Panc1 (cell line): ENCODE measurements around the gene PDE9A.

Experiments
- CTCF ChIP-seq: fragments of 450-650 bp; IDR thresholded peaks from 2 replicates; pipeline ENCODE4 v1.5.1; 2017; ENCODE audit warnings: mild to moderate bottlenecking
- POLR2AphosphoS5 ChIP-seq: IDR thresholded peaks from 2 replicates; pipeline ENCODE4 v1.6.1; 2012; ENCODE audit warnings: mild to moderate bottlenecking, low read depth, low read length, moderate library complexity
- REST ChIP-seq, 2 experiments: IDR thresholded peaks; 2 replicates each; pipeline ENCODE4 v1.6.1; 2011 to 2012; ENCODE audit warnings: low read depth in 2 of 2, control low read depth in 1 of 2, low read length in 1 of 2, mild to moderate bottlenecking in 1 of 2, moderate library complexity in 1 of 2; ENCODE audit not compliant: insufficient read depth in 1 of 2
- SIN3A ChIP-seq: IDR thresholded peaks from 2 replicates; pipeline ENCODE4 v1.6.1; 2012; ENCODE audit warnings: low read depth, mild to moderate bottlenecking, low read length, moderate library complexity, borderline replicate concordance; ENCODE audit not compliant: insufficient read depth

DNA sequence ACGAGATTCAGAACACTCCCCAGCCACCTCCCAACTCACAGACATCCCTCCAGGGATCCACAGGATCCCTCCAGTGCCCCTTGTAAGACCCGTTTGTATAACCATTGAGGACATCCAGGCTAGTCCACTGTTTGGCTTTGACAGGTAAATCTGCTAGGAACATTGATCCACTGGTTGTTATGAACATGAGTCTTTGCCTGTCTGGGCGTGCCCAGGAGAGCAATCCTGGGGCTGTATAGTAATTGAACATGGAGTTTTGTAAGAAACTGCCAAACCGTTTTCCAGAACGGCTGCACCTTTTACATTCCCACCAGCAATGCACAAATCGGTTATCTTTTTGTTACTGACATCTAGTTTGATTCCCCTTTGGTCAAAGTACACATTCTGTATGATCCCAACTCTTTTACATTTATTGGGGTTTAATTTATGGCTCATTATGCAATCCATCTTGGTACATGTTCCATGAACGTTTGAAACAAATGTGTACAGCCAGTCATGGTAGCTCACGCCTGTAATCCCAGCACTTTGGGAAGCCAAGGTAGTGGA lies 137.2 kb downstream of the PDE9A start:
- TF ChIP-seq CTCF (no peak), SIN3A (no peak), POLR2AphosphoS5 (no peak), REST (IDR thresholded peaks at IDR 0.05; ENCODE audit: insufficient read depth in 1 of 2, low read depth in 2 of 2, low read length in 1 of 2) (no peak)
